HCT116 (cell line): ENCODE measurements around the gene PRSS2. TPM values are rescaled to one million over a fixed set of nuclear protein-coding genes. Genes with fewer than 3 reads are reported as not detected.

ENCODE experiments used
- ATAC-seq: fragments of 200-7000 bp; cut with Tn5 transposase; 2 replicates; pipeline ENCODE4 v1.9.1; 2020; ENCODE audit warnings: mild to moderate bottlenecking, moderate library complexity
- BruUV-seq: library from RNA; stranded (reverse); fragments of 400-500 nt; replicated peaks from 2 replicates; lab custom pipeline; 2021; lab: Mats Ljungman, UMichigan
- CTCF ChIA-PET: fragments of 300-600 bp; sonication (Branson Sonifier 250); formaldehyde crosslinking; loops from one replicate; lab custom pipeline; 2021; ENCODE audit warnings: antibody characterized with exemption; lab: Charles Lee
- POLR2A ChIA-PET: fragments of 300-600, 350-600 bp; sonication (Branson Sonifier 250); formaldehyde crosslinking; loops from one replicate; lab custom pipeline; 2021; ENCODE audit warnings: antibody characterized with exemption; lab: Charles Lee
- RAD21 ChIA-PET, 2 experiments: fragments of 300-600 bp; sonication (Branson Sonifier 250); formaldehyde crosslinking; loops; one replicate each; lab custom pipeline; 2023; ENCODE audit warnings: low total read pairs in 2 of 2; ENCODE audit not compliant: uncharacterized antibody in 2 of 2, unreplicated experiment in 2 of 2, low non-redundant PET in 1 of 2; lab: Charles Lee
- DNase-seq: peaks from one replicate; pipeline ENCODE4 v3.0.0-alpha.2; 2010; ENCODE audit warnings: low read depth, low spot score
- H2AFZ ChIP-seq: fragments of 200-600 bp; shearing (Covaris generic), sonication (generic); 2 replicates; pipeline ENCODE4 v1.6.1; 2017; ENCODE audit warnings: low read depth, mixed run types, mixed read lengths, antibody characterized with exemption, low read length; ENCODE audit not compliant: poor library complexity, severe bottlenecking
- H3K27ac ChIP-seq: 2 replicates; pipeline ENCODE4 v1.5.1; 2012; ENCODE audit warnings: low read depth, low read length
- H3K27me3 ChIP-seq: fragments of 200-600 bp; sonication (generic); 2 replicates; pipeline ENCODE4 v1.6.1; 2016; ENCODE audit warnings: mixed run types, low read length, mixed read lengths; ENCODE audit not compliant: insufficient read depth
- H3K36me3 ChIP-seq, 2 experiments: fragments of 200-500 bp in 1 of 2; fragments of 200-600 bp in 1 of 2; sonication (Bioruptor generic) in 1 of 2; sonication (generic) in 1 of 2; 2 replicates each; pipeline versions ENCODE4 v1.5.1 to v1.6.1; 2014 to 2016; ENCODE audit warnings: low read length in 2 of 2, inconsistent platforms in 1 of 2, mixed read lengths in 1 of 2, mixed run types in 1 of 2; ENCODE audit not compliant: insufficient read depth in 2 of 2, control insufficient read depth in 1 of 2
- H3K4me1 ChIP-seq, 2 experiments: fragments of 200-600 bp in 1 of 2; sonication (generic) in 1 of 2; 2 replicates each; pipeline versions ENCODE4 v1.5.1 to v1.6.1; 2012 to 2017; ENCODE audit warnings: low read length in 2 of 2, inconsistent platforms in 1 of 2, mild to moderate bottlenecking in 1 of 2, mixed read lengths in 1 of 2, mixed run types in 1 of 2, moderate library complexity in 1 of 2; ENCODE audit not compliant: insufficient read depth in 2 of 2, control insufficient read depth in 1 of 2
- H3K4me2 ChIP-seq: fragments of 200-600 bp; sonication (generic); 2 replicates; pipeline ENCODE4 v1.6.1; 2017; ENCODE audit warnings: mixed run types, low read length, mixed read lengths
- H3K4me3 ChIP-seq, 2 experiments: fragments of 200-600 bp in 1 of 2; sonication (generic) in 1 of 2; replicated peaks in 1 of 2; 2 replicates each; pipeline ENCODE4 v1.5.1; 2011 to 2016; ENCODE audit warnings: low read length in 2 of 2, control low read depth in 1 of 2, low read depth in 1 of 2, mild to moderate bottlenecking in 1 of 2, mixed read lengths in 1 of 2, mixed run types in 1 of 2
- H3K79me2 ChIP-seq: fragments of 200-600 bp; sonication (generic); 2 replicates; pipeline ENCODE4 v1.6.1; 2017; ENCODE audit warnings: mild to moderate bottlenecking, mixed run types, low read length, moderate library complexity, mixed read lengths; ENCODE audit not compliant: insufficient read depth
- H3K9ac ChIP-seq: fragments of 200-600 bp; sonication (generic); 2 replicates; pipeline ENCODE4 v1.6.1; 2016; ENCODE audit warnings: low read length, mixed read lengths
- H3K9me2 ChIP-seq: fragments of 200-600 bp; sonication (generic), shearing (Covaris generic); 2 replicates; pipeline ENCODE4 v1.6.1; 2017; ENCODE audit warnings: mixed run types, mild to moderate bottlenecking, moderate library complexity; ENCODE audit not compliant: insufficient read depth
- H3K9me3 ChIP-seq, 2 experiments: fragments of 200-500 bp in 1 of 2; fragments of 200-600 bp in 1 of 2; sonication (Bioruptor generic) in 1 of 2; sonication (generic) in 1 of 2; 2 replicates each; pipeline ENCODE4 v1.6.1; 2014 to 2017; ENCODE audit warnings: low read length in 2 of 2, mixed read lengths in 2 of 2, inconsistent platforms in 1 of 2, low read depth in 1 of 2, mild to moderate bottlenecking in 1 of 2, mixed run types in 1 of 2, moderate library complexity in 1 of 2; ENCODE audit not compliant: control insufficient read depth in 1 of 2, insufficient read depth in 1 of 2
- H4K20me1 ChIP-seq: fragments of 200-600 bp; sonication (generic), shearing (Covaris generic); 2 replicates; pipeline ENCODE4 v1.6.1; 2017; ENCODE audit warnings: mixed run types, mild to moderate bottlenecking, moderate library complexity; ENCODE audit not compliant: insufficient read depth
- ATF3 ChIP-seq: IDR thresholded peaks from 2 replicates; pipeline ENCODE4 v1.6.1; 2012
- CBX3 ChIP-seq: IDR thresholded peaks from 2 replicates; pipeline ENCODE4 v1.6.1; 2012; ENCODE audit warnings: low read depth
- CEBPB ChIP-seq: IDR thresholded peaks from 2 replicates; pipeline ENCODE4 v1.6.1; 2012; ENCODE audit warnings: low read depth
- ELF1 ChIP-seq: IDR thresholded peaks from 2 replicates; pipeline ENCODE4 v1.6.1; 2012; ENCODE audit warnings: low read depth, borderline replicate concordance
- EZH2phosphoT487 ChIP-seq: fragments of 200-600 bp; IDR thresholded peaks from 2 replicates; pipeline ENCODE4 v1.6.1; 2018; ENCODE audit warnings: antibody characterized with exemption, borderline replicate concordance
- FOSL1 ChIP-seq: IDR thresholded peaks from 2 replicates; pipeline ENCODE4 v1.6.1; 2012; ENCODE audit warnings: low read depth
- JUND ChIP-seq: IDR thresholded peaks from 2 replicates; pipeline ENCODE4 v1.6.1; 2012
- POLR2A ChIP-seq: IDR thresholded peaks from 2 replicates; pipeline ENCODE4 v1.7.0; 2011; ENCODE audit warnings: borderline replicate concordance; ENCODE audit not compliant: insufficient read depth, insufficient read length; ENCODE audit errors: extremely low read depth
- POLR2AphosphoS5 ChIP-seq: IDR thresholded peaks from 2 replicates; pipeline ENCODE4 v1.6.1; 2011; ENCODE audit warnings: mild to moderate bottlenecking, low read depth, low read length, moderate library complexity
- REST ChIP-seq: IDR thresholded peaks from 2 replicates; pipeline ENCODE4 v1.6.1; 2012; ENCODE audit warnings: low read depth
- SP1 ChIP-seq: IDR thresholded peaks from 2 replicates; pipeline ENCODE4 v1.6.1; 2012; ENCODE audit warnings: low read depth
- SRF ChIP-seq: IDR thresholded peaks from 2 replicates; pipeline ENCODE4 v1.6.1; 2012; ENCODE audit warnings: low read depth
- YY1 ChIP-seq: IDR thresholded peaks from 2 replicates; pipeline ENCODE4 v1.6.1; 2011; ENCODE audit warnings: low read length, low read depth, moderate library complexity, mild to moderate bottlenecking; ENCODE audit not compliant: insufficient replicate concordance; ENCODE audit errors: extremely low read depth
- ZBTB33 ChIP-seq: IDR thresholded peaks from 2 replicates; pipeline ENCODE4 v1.6.1; 2011; ENCODE audit warnings: mild to moderate bottlenecking, low read length, moderate library complexity; ENCODE audit not compliant: insufficient replicate concordance; ENCODE audit errors: extremely low read depth
- intact Hi-C: fragments of 100-400 bp; cut with micrococcal nuclease; formaldehyde crosslinking; loops from 2 replicates; pipeline ENCODE4 v1.10.0; 2022
- total RNA-seq: library from RNA; stranded (reverse); gene quantifications from one replicate; pipeline ENCODE4 v1.2.1, GENCODE V29; 2021; ENCODE audit not compliant: unreplicated experiment

Gene PRSS2
- total RNA-seq, 1 experiment from 2014 or later: 36.8 TPM

- TF ChIP-seq FOSL1 (no peak), ELF1 (no peak), POLR2AphosphoS5 (no peak), CEBPB (no peak), CBX3 (no peak), REST (no peak), SP1 (no peak), POLR2A (no peak), JUND (no peak)
Observed at GRCh38 chr7:142772673-142773072, 1.9 kb downstream of the PRSS2 start.

GRCh38 chr7:142773230-142773629, 2.5 kb downstream of the PRSS2 start:
- Histone ChIP-seq H3K4me2 (no peak overlapping the region), H2AFZ (no peak overlapping the region), H3K79me2 (no peaks in the 10 kb centered on the region), H3K4me3 (no peak overlapping the region), H3K9me2 (no peaks in the 10 kb centered on the region), H3K4me1 (no peaks in the 10 kb centered on the region), H3K9ac (no peak overlapping the region), H3K9me3 (no peaks in the 10 kb centered on the region), H3K27ac (no peak overlapping the region), H3K36me3 (no peaks in the 10 kb centered on the region), H4K20me1 (no peaks in the 10 kb centered on the region), H3K27me3 (peaks cover 19% of the 10 kb centered on the region; the same call in 1 of the 2 replicates)
- POLR2A ChIA-PET: no interaction called here
- BruUV-seq: no TSS peak
- ATAC-seq: no peak
- RAD21 ChIA-PET: no interaction called here
- intact Hi-C loops: no loop called here
- no peak for DNase-seq
- CTCF ChIA-PET: no interaction called here
- TF ChIP-seq POLR2AphosphoS5 (no peak), EZH2phosphoT487 (no peak), JUND (no peak), ATF3 (no peak), YY1 (no peak), POLR2A (no peak), ZBTB33 (no peak), SRF (no peak)

More at GRCh38 chr7:142772673-142773072, 1.9 kb downstream of the PRSS2 start:
- ChIA-PET RAD21 (no interaction called here), CTCF (no interaction called here), POLR2A (no interaction called here)
- H3K9ac ChIP-seq: no peak overlapping the region
- no peaks in the 10 kb centered on the region for H3K9me3 ChIP-seq
- H3K27me3 ChIP-seq: peaks cover 24% of the 10 kb centered on the region
- no peak overlapping the region for H3K4me2 ChIP-seq
- intact Hi-C loops: no loop called here
- H3K4me3 ChIP-seq: no peak overlapping the region
- no TSS peak for BruUV-seq
- ATAC-seq: no peak
- no peak overlapping the region for H2AFZ ChIP-seq
- H3K4me1 ChIP-seq: no peaks in the 10 kb centered on the region
- DNase-seq: no peak
- no peak overlapping the region for H3K27ac ChIP-seq
- H4K20me1 ChIP-seq: no peaks in the 10 kb centered on the region
- H3K79me2 ChIP-seq: no peaks in the 10 kb centered on the region
- H3K9me2 ChIP-seq: no peaks in the 10 kb centered on the region
- H3K36me3 ChIP-seq: no peaks in the 10 kb centered on the region
